Measurements from ENCODE around the gene RSPH1. TPM values are rescaled to one million over a fixed set of nuclear protein-coding genes. Genes with fewer than 3 reads are reported as not detected.

Gene RSPH1
- total and polyA plus RNA-seq, 2 experiments from 2014 or later, result 0.06 to 0.43 TPM

DNA sequence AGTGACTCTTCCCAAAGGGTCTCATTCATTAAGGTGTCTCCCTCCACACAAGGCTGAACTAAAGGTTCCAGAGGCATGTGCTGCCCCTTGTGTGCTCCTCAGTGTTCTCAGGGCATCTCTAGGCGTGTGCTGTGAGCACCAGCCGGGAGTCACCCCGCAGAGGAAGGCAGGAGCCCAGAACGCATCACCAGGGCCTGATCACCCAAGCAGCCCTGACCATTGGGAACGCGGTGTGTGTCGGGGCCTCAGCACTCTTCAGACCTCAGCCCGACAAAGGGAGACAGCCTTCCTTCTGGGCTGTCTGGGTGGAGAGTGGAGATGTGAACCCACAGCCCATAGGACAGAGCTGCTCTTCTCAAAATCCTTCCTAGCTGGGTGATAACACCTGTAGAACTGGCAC, 26.7 kb upstream of the RSPH1 start:
- Histone ChIP-seq H3K4me3 (no peak overlapping the region), H3K4me1 (ENCODE audit: low read depth) (peaks cover 25% of the 10 kb centered on the region), H3K27ac (no peak overlapping the region), H3K36me3 (no peaks in the 10 kb centered on the region), H3K9me3 (ENCODE audit: low read depth) (no peaks in the 10 kb centered on the region), H3K27me3 (no peaks in the 10 kb centered on the region)
- TF ChIP-seq, protein P1, sequence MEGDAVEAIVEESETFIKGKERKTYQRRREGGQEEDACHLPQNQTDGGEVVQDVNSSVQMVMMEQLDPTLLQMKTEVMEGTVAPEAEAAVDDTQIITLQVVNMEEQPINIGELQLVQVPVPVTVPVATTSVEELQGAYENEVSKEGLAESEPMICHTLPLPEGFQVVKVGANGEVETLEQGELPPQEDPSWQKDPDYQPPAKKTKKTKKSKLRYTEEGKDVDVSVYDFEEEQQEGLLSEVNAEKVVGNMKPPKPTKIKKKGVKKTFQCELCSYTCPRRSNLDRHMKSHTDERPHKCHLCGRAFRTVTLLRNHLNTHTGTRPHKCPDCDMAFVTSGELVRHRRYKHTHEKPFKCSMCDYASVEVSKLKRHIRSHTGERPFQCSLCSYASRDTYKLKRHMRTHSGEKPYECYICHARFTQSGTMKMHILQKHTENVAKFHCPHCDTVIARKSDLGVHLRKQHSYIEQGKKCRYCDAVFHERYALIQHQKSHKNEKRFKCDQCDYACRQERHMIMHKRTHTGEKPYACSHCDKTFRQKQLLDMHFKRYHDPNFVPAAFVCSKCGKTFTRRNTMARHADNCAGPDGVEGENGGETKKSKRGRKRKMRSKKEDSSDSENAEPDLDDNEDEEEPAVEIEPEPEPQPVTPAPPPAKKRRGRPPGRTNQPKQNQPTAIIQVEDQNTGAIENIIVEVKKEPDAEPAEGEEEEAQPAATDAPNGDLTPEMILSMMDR (IDR thresholded peaks at IDR 0.05; ENCODE audit: low read depth, low read length), result no peak
- no peak for DNase-seq (ENCODE audit: low read depth in 1 of 2, low spot score in 1 of 2)

DNA sequence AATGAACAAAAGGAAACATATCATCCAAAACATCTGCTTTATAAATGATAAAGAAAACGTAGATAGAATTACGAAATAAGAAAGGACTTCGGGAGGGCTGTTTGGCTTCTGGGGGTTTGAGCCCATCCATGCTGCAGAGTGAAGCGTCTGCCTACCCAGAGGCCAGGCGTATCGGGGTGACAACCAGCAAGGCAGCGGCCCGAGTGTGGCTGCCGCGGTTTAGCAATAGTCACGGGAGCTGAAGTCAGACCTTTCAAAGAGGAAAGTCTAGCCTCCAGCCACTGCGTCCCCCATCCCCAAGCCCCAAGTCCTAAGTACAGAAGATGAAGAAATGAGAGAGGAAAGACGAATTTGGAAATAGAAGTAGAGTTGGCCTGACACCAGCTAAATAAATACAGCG, 26.2 kb upstream of the RSPH1 start:
- no peak overlapping the region for H3K4me3 ChIP-seq
- DNase-seq (ENCODE audit: low read depth in 1 of 2, low spot score in 1 of 2), result no peak
- TF ChIP-seq, protein P1 (IDR thresholded peaks at IDR 0.05; ENCODE audit: low read depth, low read length), result no peak

GRCh38 chr21:42521805-42522204, 25.8 kb upstream of the RSPH1 start:
- H3K9me3 ChIP-seq (ENCODE audit: low read depth), result no peaks in the 10 kb centered on the region
- TF ChIP-seq, protein P1 (IDR thresholded peaks at IDR 0.05; ENCODE audit: low read depth, low read length), result no peak
- H3K27ac ChIP-seq, result no peak overlapping the region
- H3K27me3 ChIP-seq, result no peaks in the 10 kb centered on the region
- no peak for DNase-seq (ENCODE audit: low read depth in 1 of 2, low spot score in 1 of 2)
- peaks cover 29% of the 10 kb centered on the region for H3K4me1 ChIP-seq (ENCODE audit: low read depth)
- H3K4me3 ChIP-seq, result no peak overlapping the region
- H3K36me3 ChIP-seq, result no peaks in the 10 kb centered on the region

More for the DNA sequence above, 26.2 kb upstream of the RSPH1 start:
- H3K27me3 ChIP-seq, result no peaks in the 10 kb centered on the region
- H3K36me3 ChIP-seq, result no peaks in the 10 kb centered on the region
- no peaks in the 10 kb centered on the region for H3K9me3 ChIP-seq (ENCODE audit: low read depth)
- no peak overlapping the region for H3K27ac ChIP-seq
- H3K4me1 ChIP-seq (ENCODE audit: low read depth), result peaks cover 25% of the 10 kb centered on the region

- TF ChIP-seq, protein P1 (IDR thresholded peaks at IDR 0.05; ENCODE audit: low read depth, low read length), result no peak
- DNase-seq (ENCODE audit: low read depth in 1 of 2, low spot score in 1 of 2), result no peak
Observed at GRCh38 chr21:42521384-42521783, 25.4 kb upstream of the RSPH1 start.

DNA sequence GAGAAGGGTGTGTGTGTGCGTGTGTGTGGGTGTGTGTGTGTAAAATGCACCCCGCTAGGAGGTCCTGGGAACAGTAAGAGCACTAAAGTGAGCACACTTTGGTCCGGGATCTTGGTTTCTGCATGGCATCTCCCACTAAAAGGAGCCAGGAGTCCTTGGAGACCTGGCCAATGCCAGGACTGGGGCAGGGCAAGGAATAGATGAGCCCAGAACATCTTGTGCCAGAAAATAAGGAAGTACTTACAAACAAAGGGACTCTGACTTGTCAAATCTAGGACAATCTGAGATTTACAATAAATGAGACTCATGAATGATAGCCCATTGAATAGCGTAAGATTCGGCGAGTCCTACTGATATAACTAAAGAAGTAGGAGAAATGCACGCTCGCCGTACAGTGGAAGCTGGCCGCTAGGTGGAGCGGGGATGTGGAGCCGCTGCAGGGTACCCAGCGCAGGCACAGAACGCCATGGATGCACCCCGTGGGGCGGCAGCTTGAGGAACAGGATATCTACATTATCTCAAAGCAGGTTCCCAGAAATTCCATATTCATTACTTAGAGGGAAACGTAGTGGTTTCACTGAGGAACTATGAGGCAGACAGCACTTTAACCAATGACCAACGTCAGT, 24.7 kb upstream of the RSPH1 start:
- Histone ChIP-seq H3K27me3 (no peaks in the 10 kb centered on the region), H3K36me3 (no peaks in the 10 kb centered on the region), H3K27ac (no peak overlapping the region), H3K4me1 (ENCODE audit: low read depth) (peaks cover 32% of the 10 kb centered on the region), H3K4me3 (no peak overlapping the region), H3K9me3 (ENCODE audit: low read depth) (no peaks in the 10 kb centered on the region)
- TF ChIP-seq, protein P1 (IDR thresholded peaks at IDR 0.05; ENCODE audit: low read depth, low read length), result peak; percentile 47
- no peak for DNase-seq (ENCODE audit: low read depth in 1 of 2, low spot score in 1 of 2)

More at GRCh38 chr21:42521384-42521783, 25.4 kb upstream of the RSPH1 start:
- Histone ChIP-seq H3K9me3 (ENCODE audit: low read depth) (no peaks in the 10 kb centered on the region), H3K4me3 (no peak overlapping the region), H3K27ac (no peak overlapping the region), H3K36me3 (no peaks in the 10 kb centered on the region), H3K4me1 (ENCODE audit: low read depth) (peaks cover 33% of the 10 kb centered on the region), H3K27me3 (no peaks in the 10 kb centered on the region)
